GM12878 (cell line): ENCODE results near the gene CNNM1. TPM values are rescaled to one million over a fixed set of nuclear protein-coding genes. Genes with fewer than 3 reads are reported as not detected.

Experiments
- ATAC-seq: fragments of 200-7000 bp; cut with Tn5 transposase; 3 replicates; pipeline ENCODE4 v1.9.1; 2020; ENCODE audit warnings: mild to moderate bottlenecking, moderate library complexity
- BruUV-seq: library from RNA; stranded (reverse); fragments of 400-500 nt; replicated peaks from 2 replicates; lab custom pipeline; 2021; lab: Mats Ljungman, UMichigan
- CTCF ChIA-PET: fragments of 300-600 bp; sonication (Branson Sonifier 250); formaldehyde crosslinking; extraction: SDS; loops from one replicate; lab custom pipeline; 2021; ENCODE audit warnings: inconsistent platforms; lab: Yijun Ruan, JAX
- POLR2A ChIA-PET: fragments of 350-600 bp; formaldehyde crosslinking; extraction: SDS; loops from one replicate; lab custom pipeline; 2021; ENCODE audit warnings: inconsistent platforms; lab: Charles Lee
- RAD21 ChIA-PET: fragments of 300-600 bp; sonication (Branson Sonifier 250); formaldehyde crosslinking; loops from one replicate; lab custom pipeline; 2023; ENCODE audit warnings: antibody characterized with exemption; ENCODE audit not compliant: unreplicated experiment; lab: Charles Lee
- SMC1A ChIA-PET: fragments of 300-600 bp; sonication (Branson Sonifier 250); formaldehyde crosslinking; loops from one replicate; lab custom pipeline; 2023; ENCODE audit not compliant: unreplicated experiment, uncharacterized antibody; lab: Charles Lee
- DNase-seq: peaks from one replicate; pipeline ENCODE4 v3.0.0-alpha.2; 2011; ENCODE audit warnings: low read depth, low spot score
- FAIRE-seq: peaks from 3 replicates; lab custom pipeline; 2011; peaks lifted over from hg19 to GRCh38; lab: Jason Lieb, UNC
- H2AFZ ChIP-seq: 2 replicates; pipeline ENCODE4 v1.6.0; 2011; ENCODE audit warnings: low read depth, low read length, control low read depth; ENCODE audit not compliant: control insufficient read depth
- H3K27ac ChIP-seq: 2 replicates; pipeline ENCODE4 v1.5.1; 2011; ENCODE audit warnings: control low read depth; ENCODE audit not compliant: control insufficient read depth, insufficient read depth
- H3K27me3 ChIP-seq, 2 experiments: replicated peaks in 1 of 2; 2 replicates each; pipeline versions ENCODE4 v1.6.0 to v1.6.1; 2011; ENCODE audit warnings: low read length in 1 of 2; ENCODE audit not compliant: control insufficient read depth in 2 of 2, insufficient read depth in 2 of 2
- H3K36me3 ChIP-seq, 2 experiments: 2 replicates each; pipeline ENCODE4 v1.5.1; 2011; ENCODE audit warnings: low read length in 1 of 2; ENCODE audit not compliant: control insufficient read depth in 2 of 2, insufficient read depth in 2 of 2
- H3K4me1 ChIP-seq: 2 replicates; pipeline ENCODE4 v1.6.1; 2011; ENCODE audit warnings: mild to moderate bottlenecking, low read length, moderate library complexity, mixed read lengths; ENCODE audit not compliant: control insufficient read depth, insufficient read depth
- H3K4me2 ChIP-seq: 2 replicates; pipeline ENCODE4 v1.6.0; 2011; ENCODE audit warnings: control low read depth; ENCODE audit not compliant: control insufficient read depth, insufficient read depth
- H3K4me3 ChIP-seq: fragments of 200-600 bp; sonication (generic); 2 replicates; pipeline ENCODE4 v1.5.1; 2016
- H3K79me2 ChIP-seq: 2 replicates; pipeline ENCODE4 v1.6.0; 2011; ENCODE audit warnings: low read length; ENCODE audit not compliant: control insufficient read depth, insufficient read depth
- H3K9ac ChIP-seq: 2 replicates; pipeline ENCODE4 v1.8.0; 2011; ENCODE audit warnings: low read length, control low read depth, mixed read lengths; ENCODE audit not compliant: control insufficient read depth, insufficient read depth
- H3K9me3 ChIP-seq: replicated peaks from 3 replicates; pipeline ENCODE4 v1.5.1; 2011; ENCODE audit warnings: mild to moderate bottlenecking, low read length; ENCODE audit not compliant: control insufficient read depth, insufficient read depth
- H4K20me1 ChIP-seq: 2 replicates; pipeline ENCODE4 v1.6.0; 2011; ENCODE audit not compliant: control insufficient read depth, insufficient read depth
- BCLAF1 ChIP-seq: fragments of 450-650 bp; IDR thresholded peaks from 2 replicates; pipeline ENCODE4 v1.6.1; 2017; ENCODE audit warnings: antibody characterized with exemption, mild to moderate bottlenecking, moderate library complexity
- BRCA1 ChIP-seq: IDR thresholded peaks from 2 replicates; pipeline ENCODE4 v1.6.1; 2011; ENCODE audit warnings: low read depth, low read length, improper control_type of control experiment
- CBX3 ChIP-seq: fragments of 200-600 bp; sonication (generic); IDR thresholded peaks from 2 replicates; pipeline ENCODE4 v1.6.1; 2016; ENCODE audit warnings: low read depth, borderline replicate concordance
- CTCF ChIP-seq, 3 experiments: IDR thresholded peaks in 2 of 3; conservative IDR thresholded peaks in 1 of 3; 2 replicates each; pipeline ENCODE4 v1.5.1; 2011; ENCODE audit warnings: low read depth in 3 of 3, low read length in 3 of 3, mild to moderate bottlenecking in 3 of 3, control low read depth in 2 of 3, moderate library complexity in 2 of 3, inconsistent platforms in 1 of 3, mixed read lengths in 1 of 3; ENCODE audit not compliant: control insufficient read depth in 2 of 3, insufficient read depth in 1 of 3; ENCODE audit errors: extremely low read depth in 1 of 3
- HSF1 ChIP-seq: fragments of 150-350 bp; IDR thresholded peaks from 2 replicates; pipeline ENCODE4 v1.6.1; 2014; ENCODE audit warnings: mild to moderate bottlenecking, low read depth, low read length
- MEF2A ChIP-seq: IDR thresholded peaks from 2 replicates; pipeline ENCODE4 v1.6.1; 2011; ENCODE audit warnings: low read depth, mild to moderate bottlenecking, low read length, moderate library complexity; ENCODE audit not compliant: insufficient read depth
- MEF2B ChIP-seq: fragments of 450-650 bp; IDR thresholded peaks from 2 replicates; pipeline ENCODE4 v1.6.1; 2018; ENCODE audit warnings: mild to moderate bottlenecking, moderate library complexity; ENCODE audit not compliant: partially characterized antibody, poor library complexity, severe bottlenecking
- MTA2 ChIP-seq: fragments of 450-650 bp; IDR thresholded peaks from 2 replicates; pipeline ENCODE4 v1.6.1; 2016; ENCODE audit warnings: low read depth, mild to moderate bottlenecking, moderate library complexity
- NR2F1 ChIP-seq: fragments of 450-650 bp; conservative IDR thresholded peaks from 2 replicates; pipeline ENCODE4 v1.6.1; 2017; ENCODE audit warnings: mild to moderate bottlenecking
- RCOR1 ChIP-seq: conservative IDR thresholded peaks from 2 replicates; pipeline ENCODE4 v1.6.1; 2012; ENCODE audit warnings: low read depth, low read length, improper control_type of control experiment
- SMC3 ChIP-seq: IDR thresholded peaks from 2 replicates; pipeline ENCODE4 v1.6.1; 2011; ENCODE audit warnings: low read length, improper control_type of control experiment, borderline replicate concordance
- SPI1 ChIP-seq: IDR thresholded peaks from 2 replicates; pipeline ENCODE4 v1.6.1; 2011; ENCODE audit warnings: low read depth, mild to moderate bottlenecking, low read length, moderate library complexity, borderline replicate concordance; ENCODE audit not compliant: insufficient read depth
- SUZ12 ChIP-seq: fragments of 200-600 bp; sonication (generic); IDR thresholded peaks from one replicate; pipeline ENCODE4 v1.6.1; 2018; ENCODE audit warnings: antibody characterized with exemption, mild to moderate bottlenecking; ENCODE audit not compliant: unreplicated experiment
- YBX1 ChIP-seq: fragments of 450-650 bp; IDR thresholded peaks from 2 replicates; pipeline ENCODE4 v1.6.1; 2016; ENCODE audit warnings: antibody characterized with exemption
- ZNF24 ChIP-seq: fragments of 450-650 bp; IDR thresholded peaks from 2 replicates; pipeline ENCODE4 v1.6.1; 2017; ENCODE audit warnings: antibody characterized with exemption, mild to moderate bottlenecking
- WGBS: methylation state at CpG from one replicate; pipeline ENCODE4 v1.1.6; 2016; ENCODE audit warnings: low lambda C conversion rate; ENCODE audit not compliant: insufficient replicate concordance, insufficient coverage; ENCODE audit errors: missing lambda C conversion rate; 5-methylcytosine and 5-hydroxymethylcytosine counted together
- in situ Hi-C: fragments of 300-500 bp; cut with MboI; formaldehyde crosslinking; loops from 9 replicates; pipeline ENCODE4 v1.14.3; 2018; ENCODE audit warnings: mixed read lengths
- intact Hi-C: fragments of 100-400 bp; cut with micrococcal nuclease; formaldehyde crosslinking; loops from one replicate; pipeline ENCODE4 v1.14.2; 2022; ENCODE audit not compliant: unreplicated experiment
- polyA plus RNA-seq, 11 experiments: library from polyadenylated mRNA; depleted of rRNA in 4 of 11; unstranded in 6 of 11; stranded (reverse) in 5 of 11; fragments of >200 nt; fragmentation: Nextera tagmentation in 4 of 11; fragmentation: Illumina TruSeq in 1 of 11; extraction: Ambion mirVana in 4 of 11; extraction: Trizol in 1 of 11; gene quantifications; 1 replicate in 1 of 11; 2 replicates in 10 of 11; pipeline versions ENCODE4 v1.2.1 to v1.2.3, GENCODE V29; 2011 to 2016; ENCODE audit warnings: inconsistent platforms in 2 of 11, missing spikeins in 2 of 11, low read depth in 1 of 11
- total RNA-seq, 4 experiments: library from RNA; depleted of rRNA in 3 of 4; stranded (reverse); fragments of >200 nt in 3 of 4; fragmentation: Illumina TruSeq in 1 of 4; extraction: Trizol in 1 of 4; gene quantifications; 2 replicates each; pipeline versions ENCODE4 v1.2.1 to v1.2.3, GENCODE V29; 2013 to 2021

CNNM1 gene
- total and polyA plus RNA-seq, 10 of the 15 experiments (the other 5 are each of a cell fraction or from before 2014, with no cell fraction given), result 0.01 TPM; not detected in 9

GRCh38 chr10:99290306-99290705 lies 38.9 kb upstream of the CNNM1 start (continued):
- TF ChIP-seq CTCF (IDR thresholded peaks at IDR 0.05 in 2 of 3, conservative IDR thresholded peaks at IDR 0.05 in 1 of 3; ENCODE audit: control insufficient read depth in 2 of 3, extremely low read depth in 1 of 3, insufficient read depth in 1 of 3, low read depth in 3 of 3, low read length in 3 of 3) (no peak), MEF2B (no peak), BCLAF1 (no peak), BRCA1 (no peak)

- Histone ChIP-seq H2AFZ (no peak overlapping the region), H3K4me1 (no peaks in the 10 kb centered on the region), H3K9me3 (no peaks in the 10 kb centered on the region), H3K4me3 (no peak overlapping the region), H4K20me1 (no peaks in the 10 kb centered on the region), H3K79me2 (no peaks in the 10 kb centered on the region), H3K9ac (no peak overlapping the region), H3K27me3 (no peaks in the 10 kb centered on the region), H3K4me2 (no peak overlapping the region), H3K27ac (no peak overlapping the region), H3K36me3 (no peaks in the 10 kb centered on the region)
- ATAC-seq (no peak), FAIRE-seq (no peak), DNase-seq (no peak)
- intact Hi-C loops, result no loop called here
- WGBS, result 17% methylated on average over 1 of the region's 1 CpG
- CTCF ChIA-PET, result interaction anchor here (0.8 kb wide), 1 partner anchor 45 kb away, joined by 3 read pairs; no protein-coding TSS in a partner anchor
- SMC1A ChIA-PET, result no interaction called here
- no TSS peak for BruUV-seq
- RAD21 ChIA-PET, result no interaction called here
- POLR2A ChIA-PET, result no interaction called here
- in situ Hi-C loops, result no loop called here
- TF ChIP-seq MEF2A, result no peak
- no peak for TF ChIP-seq CBX3
- no peak for TF ChIP-seq SMC3
- TF ChIP-seq ZNF24, result no peak
- no peak for TF ChIP-seq SPI1
- TF ChIP-seq NR2F1, result no peak
- TF ChIP-seq YBX1, result no peak
- TF ChIP-seq HSF1, result no peak
- no peak for TF ChIP-seq SUZ12
- no peak for TF ChIP-seq MTA2
- TF ChIP-seq RCOR1, result no peak
Observed at GRCh38 chr10:99292159-99292558, 37.0 kb upstream of the CNNM1 start.
